HG03460 (cell line): ENCODE data around the gene CDH22.

Experiments
- ATAC-seq: cut with Tn5 transposase; IDR thresholded peaks from one replicate; pipeline ENCODE4 v1.9.1; 2021; ENCODE audit not compliant: unreplicated experiment

CDH22 gene

GRCh38 chr20:46128310-46129151 lies 179.8 kb downstream of the CDH22 start:
- ATAC-seq = no peak

GRCh38 chr20:46127396-46128010 lies 180.8 kb downstream of the CDH22 start:
- no peak for ATAC-seq

GRCh38 chr20:46126440-46127056 lies 181.8 kb downstream of the CDH22 start:
- no peak for ATAC-seq
